GM04504 (cell line): ENCODE data around the gene ZNF367.

Experiments
- DNase-seq: peaks from one replicate; pipeline ENCODE4 v3.0.0-alpha.2; 2012; ENCODE audit warnings: low read depth

ZNF367 gene

GRCh38 chr9:96418083-96418919 lies at the start of gene ZNF367:
TSS of gene ZNF367 (minus strand) at chr9:96418370. CDS start at chr9:96418032, 338 bp downstream.
- DNase-seq = peak; percentile 97

GRCh38 chr9:96467784-96468183 lies 49.6 kb upstream of the ZNF367 start:
- DNase-seq = no peak

GRCh38 chr9:96464426-96464825 lies 46.3 kb upstream of the ZNF367 start:
- no peak for DNase-seq

GRCh38 chr9:96462541-96462940 lies 44.4 kb upstream of the ZNF367 start:
- DNase-seq = no peak

GRCh38 chr9:96461336-96461735 lies 43.2 kb upstream of the ZNF367 start:
- DNase-seq = no peak

- peak; percentile 71 for DNase-seq
Observed at GRCh38 chr9:96460882-96461281, 42.7 kb upstream of the ZNF367 start.

GRCh38 chr9:96460470-96460869 lies 42.3 kb upstream of the ZNF367 start:
- DNase-seq = peak; percentile 61

GRCh38 chr9:96459268-96460007 lies 41.3 kb upstream of the ZNF367 start:
- no peak for DNase-seq

GRCh38 chr9:96458226-96458625 lies 40.1 kb upstream of the ZNF367 start:
- DNase-seq = no peak

GRCh38 chr9:96457266-96457665 lies 39.1 kb upstream of the ZNF367 start:
- DNase-seq = no peak

GRCh38 chr9:96453625-96454024 lies 35.5 kb upstream of the ZNF367 start:
- DNase-seq = peak; percentile 32

GRCh38 chr9:96450613-96451528 lies 32.7 kb upstream of the ZNF367 start:
- DNase-seq = no peak

- peak; percentile 90 for DNase-seq
Observed at GRCh38 chr9:96449845-96450612, 31.9 kb upstream of the ZNF367 start, which contains the start of gene HABP4. TSS of gene HABP4 (plus strand) at chr9:96450169. CDS start at chr9:96450280, 111 bp downstream.

- no peak for DNase-seq
Observed at GRCh38 chr9:96449523-96449844, 31.3 kb upstream of the ZNF367 start.

GRCh38 chr9:96448546-96449170 lies 30.5 kb upstream of the ZNF367 start:
- no peak for DNase-seq

GRCh38 chr9:96447406-96447805 lies 29.2 kb upstream of the ZNF367 start:
- no peak for DNase-seq

- DNase-seq = no peak
Observed at GRCh38 chr9:96442491-96442890, 24.3 kb upstream of the ZNF367 start.

GRCh38 chr9:96441798-96442445 lies 23.8 kb upstream of the ZNF367 start:
- no peak for DNase-seq

GRCh38 chr9:96440671-96441199 lies 22.6 kb upstream of the ZNF367 start:
- DNase-seq = no peak

GRCh38 chr9:96437454-96437853 lies 19.3 kb upstream of the ZNF367 start:
- no peak for DNase-seq
